NT2/D1 (cell line): ENCODE results near the gene NEUROG3.

ENCODE experiments used
- DNase-seq: peaks from one replicate; pipeline ENCODE4 v3.0.0-alpha.2; 2011; ENCODE audit warnings: low read depth, low spot score
- H3K27me3 ChIP-seq: 2 replicates; pipeline ENCODE4 v1.6.0; 2011; ENCODE audit warnings: mild to moderate bottlenecking; ENCODE audit not compliant: insufficient read length, insufficient read depth
- H3K36me3 ChIP-seq: 2 replicates; pipeline ENCODE4 v1.6.1; 2011; ENCODE audit warnings: mild to moderate bottlenecking, low read length, mixed read lengths; ENCODE audit not compliant: insufficient read depth, insufficient read length
- H3K4me1 ChIP-seq: 2 replicates; pipeline ENCODE4 v1.5.1; 2011; ENCODE audit not compliant: insufficient read depth, insufficient read length
- H3K4me3 ChIP-seq: 2 replicates; pipeline ENCODE4 v1.5.1; 2011; ENCODE audit warnings: low read depth; ENCODE audit not compliant: insufficient read length
- H3K9ac ChIP-seq: 2 replicates; pipeline ENCODE4 v1.6.0; 2011; ENCODE audit warnings: low read depth; ENCODE audit not compliant: insufficient read length
- H3K9me3 ChIP-seq: 2 replicates; pipeline ENCODE4 v1.5.1; 2011; ENCODE audit warnings: mild to moderate bottlenecking, low read length; ENCODE audit not compliant: insufficient read depth
- SUZ12 ChIP-seq: IDR thresholded peaks from 2 replicates; pipeline ENCODE4 v1.6.1; 2011; ENCODE audit not compliant: insufficient read length, insufficient read depth; ENCODE audit errors: extremely low read depth
- YY1 ChIP-seq: IDR thresholded peaks from 2 replicates; pipeline ENCODE4 v1.6.1; 2011; ENCODE audit not compliant: insufficient read length, insufficient read depth
- ZNF274 ChIP-seq: IDR thresholded peaks from 2 replicates; pipeline ENCODE4 v1.6.1; 2011; ENCODE audit warnings: mild to moderate bottlenecking, low read depth, low read length

Gene NEUROG3

DNA sequence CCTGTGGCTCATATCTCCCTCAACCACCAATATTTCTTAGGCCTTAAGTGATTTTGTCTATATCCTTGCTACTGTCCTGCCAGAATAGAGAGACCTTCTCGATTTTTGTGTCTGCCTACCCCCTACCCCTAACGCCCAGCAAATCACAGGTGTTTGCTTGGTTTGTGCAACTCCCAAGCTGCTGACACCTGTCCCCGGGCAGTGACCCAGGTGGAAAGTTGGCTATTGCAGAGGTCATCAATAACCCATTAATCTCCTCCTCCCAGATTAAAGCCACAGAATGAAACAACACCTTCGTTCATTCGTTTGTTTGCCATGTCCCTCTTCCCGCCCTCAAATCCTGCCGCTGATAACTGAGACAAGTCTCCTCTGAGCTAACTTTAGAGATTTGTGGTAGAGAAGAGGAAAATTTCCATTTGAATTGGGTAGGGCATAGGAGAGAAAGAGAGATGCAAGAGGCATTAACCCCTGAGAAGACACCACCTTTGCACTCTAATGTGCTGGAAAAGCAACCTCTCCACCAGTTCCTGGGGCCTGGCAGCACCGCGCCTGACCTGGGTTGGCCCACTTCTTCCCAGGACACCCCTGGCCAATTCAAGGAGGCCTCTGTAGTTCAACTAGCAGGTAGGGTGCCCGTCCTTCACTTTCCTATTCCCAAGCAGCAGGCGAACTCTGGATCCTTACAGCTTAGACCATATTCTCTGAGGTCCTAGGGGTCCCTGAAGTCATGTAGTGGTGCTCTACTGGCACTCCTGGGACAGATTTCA, 3.0 kb downstream of the NEUROG3 start:
- Histone ChIP-seq H3K4me1 (peaks cover 31% of the 10 kb centered on the region), H3K9me3 (no peaks in the 10 kb centered on the region), H3K9ac (peak overlapping the region; percentile 39), H3K27me3 (peaks cover 98% of the 10 kb centered on the region), H3K36me3 (no peaks in the 10 kb centered on the region), H3K4me3 (peak overlapping the region; percentile 19)
- DNase-seq: no peak
- TF ChIP-seq YY1 (no peak), SUZ12 (no peak), ZNF274 (no peak)

DNA sequence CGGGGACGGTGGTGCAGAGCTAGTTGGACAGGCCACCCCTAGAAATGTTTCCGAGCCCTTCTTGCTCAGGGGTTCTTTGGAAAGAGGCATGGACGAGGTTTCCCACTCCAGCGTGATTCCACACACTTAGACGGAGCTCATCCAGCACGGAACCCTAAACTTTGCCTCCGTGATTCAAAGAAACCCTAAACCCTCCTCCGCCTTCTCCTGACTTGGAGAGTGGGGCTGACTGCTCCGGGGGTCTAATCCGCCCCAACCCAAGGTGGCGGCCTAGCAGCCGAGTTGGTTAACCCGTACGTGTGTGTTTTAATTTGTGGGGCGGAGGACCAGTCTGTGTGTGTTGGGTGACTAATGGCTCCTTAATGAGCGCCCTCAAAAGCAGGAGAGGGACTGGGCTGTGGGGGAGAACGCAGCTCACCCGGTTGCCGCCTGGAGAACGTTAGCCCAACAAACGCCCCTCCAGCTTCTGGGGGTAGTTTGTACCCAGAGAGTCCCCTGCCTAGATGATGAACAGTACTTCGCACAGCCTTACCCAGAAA, 3.8 kb downstream of the NEUROG3 start:
- Histone ChIP-seq H3K27me3 (peaks cover 98% of the 10 kb centered on the region), H3K4me3 (peak overlapping the region; percentile 19), H3K9me3 (no peaks in the 10 kb centered on the region), H3K36me3 (no peaks in the 10 kb centered on the region), H3K9ac (peak overlapping the region; percentile 39), H3K4me1 (peaks cover 28% of the 10 kb centered on the region)
- no peak for TF ChIP-seq YY1
- no peak for DNase-seq

DNA sequence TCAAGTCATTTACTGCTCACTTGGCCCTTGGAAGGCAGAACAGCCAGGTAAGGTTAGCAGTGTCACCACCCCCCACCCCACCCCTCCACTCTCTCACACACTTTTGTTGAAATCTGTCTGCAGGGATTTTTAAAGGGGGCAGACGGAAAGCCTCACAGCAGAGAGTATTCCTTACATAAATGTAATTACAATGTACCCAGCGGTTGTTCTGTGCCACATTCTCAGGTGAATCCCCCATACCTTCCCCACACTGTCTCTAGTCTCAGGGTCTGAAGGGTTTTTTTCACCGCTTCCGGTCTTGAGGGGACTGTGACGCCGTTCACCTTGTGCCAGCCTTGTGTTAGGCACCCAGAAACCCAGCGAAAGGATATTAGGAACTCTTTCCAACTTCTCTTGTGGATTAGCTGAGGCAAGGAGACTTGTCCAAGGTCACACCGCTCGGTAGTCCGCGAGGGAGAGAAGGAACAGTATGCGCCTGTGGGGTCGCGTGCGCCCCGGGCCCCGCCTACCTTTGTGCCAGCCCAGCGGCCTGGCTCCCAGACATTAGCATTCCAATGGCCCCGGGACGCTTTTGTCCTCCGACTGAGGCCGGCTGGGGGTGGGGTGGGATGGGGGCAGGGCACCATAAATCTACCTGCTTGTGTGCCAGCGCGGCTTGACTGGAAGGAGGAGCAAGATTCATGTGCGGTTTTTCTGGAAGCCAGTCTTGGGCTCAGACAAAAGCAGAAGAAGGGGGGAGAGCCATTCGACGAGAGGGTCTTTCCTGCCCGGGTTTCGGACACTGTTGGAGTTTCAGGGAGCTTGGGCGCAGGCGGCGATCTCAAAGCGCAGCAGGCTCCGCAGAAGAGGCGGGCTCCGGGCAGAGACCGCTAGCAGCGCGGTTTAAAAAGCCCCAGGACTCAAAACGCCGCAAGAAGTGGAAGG, 4.5 kb downstream of the NEUROG3 start:
- peaks cover 23% of the 10 kb centered on the region for H3K4me1 ChIP-seq
- H3K27me3 ChIP-seq: peaks cover 98% of the 10 kb centered on the region
- no peaks in the 10 kb centered on the region for H3K36me3 ChIP-seq
- no peak for TF ChIP-seq ZNF274
- no peak for TF ChIP-seq SUZ12
- no peak for TF ChIP-seq YY1
- H3K9me3 ChIP-seq: no peaks in the 10 kb centered on the region
- peak; percentile 72 for DNase-seq
- peak overlapping the region; percentile 39 for H3K9ac ChIP-seq
- peak overlapping the region; percentile 19 for H3K4me3 ChIP-seq

DNA sequence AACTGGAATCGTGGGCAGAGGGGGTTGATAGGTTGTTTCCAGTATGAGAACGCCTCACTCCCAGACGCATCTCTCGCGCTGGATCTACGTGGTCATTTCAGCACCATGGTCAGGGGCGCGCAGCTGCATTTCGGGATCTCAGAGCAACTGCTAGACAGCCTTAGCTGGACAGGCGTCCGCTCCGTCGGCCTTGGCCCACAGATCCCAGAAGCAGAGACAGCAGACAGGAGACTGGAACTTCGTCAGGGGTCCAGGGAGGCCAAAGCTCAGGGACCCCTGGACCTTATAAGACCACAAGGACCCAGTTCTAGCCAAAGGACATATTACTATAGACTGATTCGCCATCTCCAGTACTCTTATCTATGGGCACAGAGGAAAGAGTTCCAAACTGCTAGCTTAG, 5.3 kb downstream of the NEUROG3 start:
- H3K36me3 ChIP-seq: no peaks in the 10 kb centered on the region
- no peak overlapping the region for H3K9ac ChIP-seq
- TF ChIP-seq ZNF274 (no peak), SUZ12 (no peak), YY1 (no peak)
- H3K9me3 ChIP-seq: no peaks in the 10 kb centered on the region
- peaks cover 22% of the 10 kb centered on the region for H3K4me1 ChIP-seq
- H3K4me3 ChIP-seq: no peak overlapping the region
- no peak for DNase-seq
- H3K27me3 ChIP-seq: peaks cover 98% of the 10 kb centered on the region

DNA sequence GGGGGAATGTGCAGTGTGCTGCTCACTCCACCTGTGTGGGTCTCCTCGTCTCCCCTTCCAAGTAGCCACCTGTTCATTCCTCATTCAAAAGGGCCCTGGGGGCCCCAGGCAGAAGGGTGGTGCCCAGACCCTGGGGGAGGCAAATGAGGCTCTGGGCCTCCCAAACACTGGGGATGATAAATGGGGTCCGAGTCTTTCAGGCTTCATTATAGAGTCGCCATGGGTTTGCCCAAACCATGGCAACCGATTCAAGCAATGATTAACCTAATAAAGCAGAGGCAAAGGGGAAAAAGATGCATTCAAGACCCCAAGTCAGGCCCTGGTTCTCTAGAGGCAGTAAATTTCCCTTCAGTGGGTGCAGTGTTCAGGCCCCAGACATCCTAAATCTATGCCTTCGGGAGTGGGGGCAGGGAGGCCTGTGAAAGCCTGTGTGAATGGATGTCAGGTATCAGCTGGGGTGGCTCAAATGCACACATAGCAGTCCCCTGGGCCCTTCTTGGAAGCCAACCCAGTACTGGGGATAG, 10.4 kb downstream of the NEUROG3 start:
- TF ChIP-seq ZNF274: no peak
- TF ChIP-seq YY1: no peak
- no peak for TF ChIP-seq SUZ12
- Histone ChIP-seq H3K36me3 (no peaks in the 10 kb centered on the region), H3K4me1 (peaks cover 5% of the 10 kb centered on the region), H3K9ac (no peak overlapping the region), H3K27me3 (peaks cover 69% of the 10 kb centered on the region), H3K9me3 (no peaks in the 10 kb centered on the region), H3K4me3 (no peak overlapping the region)
- no peak for DNase-seq

DNA sequence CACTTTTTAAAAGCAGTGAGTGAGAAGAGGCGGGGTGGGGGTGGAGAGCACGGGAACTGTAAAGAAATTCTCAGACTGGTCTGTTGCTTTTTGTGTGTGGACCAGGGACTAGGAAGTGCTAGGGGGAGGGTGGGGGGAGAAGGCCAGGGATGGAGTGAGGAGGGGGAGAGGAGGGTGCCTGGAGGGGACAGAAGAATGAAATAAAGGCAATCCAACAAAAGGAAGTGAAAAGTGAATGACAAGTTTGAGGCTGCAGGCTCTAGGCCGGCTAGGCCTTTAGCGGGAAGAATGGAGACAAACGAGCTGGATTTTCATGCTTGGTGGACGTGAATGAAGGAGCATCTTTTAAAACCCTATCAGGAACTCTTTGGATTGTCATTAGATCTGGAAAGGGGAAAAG, 13.7 kb downstream of the NEUROG3 start:
- no peak overlapping the region for H3K9ac ChIP-seq
- TF ChIP-seq YY1 (no peak), SUZ12 (no peak), ZNF274 (no peak)
- no peaks in the 10 kb centered on the region for H3K9me3 ChIP-seq
- peaks cover 36% of the 10 kb centered on the region for H3K27me3 ChIP-seq
- H3K36me3 ChIP-seq: no peaks in the 10 kb centered on the region
- no peak overlapping the region for H3K4me3 ChIP-seq
- peaks cover 2% of the 10 kb centered on the region for H3K4me1 ChIP-seq
- no peak for DNase-seq

DNA sequence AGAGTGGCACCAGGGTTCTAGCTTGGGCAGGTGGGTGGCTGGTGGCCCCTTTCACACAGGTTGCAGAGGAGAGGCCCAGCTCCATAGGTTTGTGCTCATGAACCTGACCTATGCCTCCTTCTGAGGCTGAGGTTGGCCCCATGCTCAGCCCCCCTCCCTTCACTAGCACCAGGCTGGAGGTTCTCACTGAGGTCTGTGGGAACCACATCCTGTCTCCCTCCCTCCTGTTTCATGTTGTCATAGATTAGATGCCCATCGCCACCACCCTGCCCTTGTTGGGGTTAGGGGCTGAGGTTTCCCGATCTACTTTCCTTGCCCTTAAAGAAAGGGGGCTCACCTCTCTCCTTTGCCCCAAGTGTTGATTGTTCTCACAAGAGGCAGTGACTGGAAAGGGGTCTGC, 14.7 kb downstream of the NEUROG3 start:
- H3K4me1 ChIP-seq: peaks cover 2% of the 10 kb centered on the region
- H3K27me3 ChIP-seq: peaks cover 27% of the 10 kb centered on the region
- H3K9me3 ChIP-seq: no peaks in the 10 kb centered on the region
- no peak for DNase-seq
- TF ChIP-seq YY1 (no peak), SUZ12 (no peak), ZNF274 (no peak)
- no peak overlapping the region for H3K4me3 ChIP-seq
- no peaks in the 10 kb centered on the region for H3K36me3 ChIP-seq
- no peak overlapping the region for H3K9ac ChIP-seq
